ENCODE measurements around the gene WIPF1. TPM values are rescaled to one million over a fixed set of nuclear protein-coding genes. Genes with fewer than 3 reads are reported as not detected.

WIPF1 gene
- total RNA-seq, 1 donor from 2014 or later, result 20.6 TPM

GRCh38 chr2:174632841-174633622 is 35.4 kb upstream of the WIPF1 start:
- TF ChIP-seq CTCF (IDR thresholded peaks at IDR 0.05; ENCODE audit: unreplicated experiment), result no peak
- H3K27ac Mint-ChIP-seq, result peak overlapping the region; percentile 54
- no peak for DNase-seq (ENCODE audit: low spot score in 2 of 2, unreplicated experiment in 2 of 2)
- H3K36me3 Mint-ChIP-seq, result no peaks in the 10 kb centered on the region
- no peaks in the 10 kb centered on the region for H3K27me3 Mint-ChIP-seq (ENCODE audit: low read depth)
- H3K9me3 Mint-ChIP-seq, result no peaks in the 10 kb centered on the region
- H3K4me3 Mint-ChIP-seq, result no peak overlapping the region
- peaks cover 25% of the 10 kb centered on the region for H3K4me1 Mint-ChIP-seq

GRCh38 chr2:174631009-174631981 is 33.7 kb upstream of the WIPF1 start:
- Mint-ChIP-seq H3K27me3 (ENCODE audit: low read depth) (no peaks in the 10 kb centered on the region), H3K9me3 (no peaks in the 10 kb centered on the region), H3K27ac (no peak overlapping the region), H3K36me3 (no peaks in the 10 kb centered on the region), H3K4me1 (peaks cover 25% of the 10 kb centered on the region), H3K4me3 (no peak overlapping the region)
- no peak for DNase-seq (ENCODE audit: low spot score in 2 of 2, unreplicated experiment in 2 of 2)
- TF ChIP-seq CTCF (IDR thresholded peaks at IDR 0.05; ENCODE audit: unreplicated experiment), result no peak

GRCh38 chr2:174630107-174630506 is 32.5 kb upstream of the WIPF1 start:
- Mint-ChIP-seq H3K4me3 (no peak overlapping the region), H3K27me3 (ENCODE audit: low read depth) (no peaks in the 10 kb centered on the region), H3K36me3 (no peaks in the 10 kb centered on the region), H3K9me3 (no peaks in the 10 kb centered on the region), H3K27ac (no peak overlapping the region), H3K4me1 (peaks cover 25% of the 10 kb centered on the region)
- TF ChIP-seq CTCF (IDR thresholded peaks at IDR 0.05; ENCODE audit: unreplicated experiment), result no peak
- no peak for DNase-seq (ENCODE audit: low spot score in 2 of 2, unreplicated experiment in 2 of 2)

GRCh38 chr2:174629506-174629905 is 31.9 kb upstream of the WIPF1 start:
- Mint-ChIP-seq H3K36me3 (no peaks in the 10 kb centered on the region), H3K27me3 (ENCODE audit: low read depth) (no peaks in the 10 kb centered on the region), H3K4me1 (peaks cover 23% of the 10 kb centered on the region), H3K4me3 (no peak overlapping the region), H3K27ac (no peak overlapping the region), H3K9me3 (no peaks in the 10 kb centered on the region)
- TF ChIP-seq CTCF (IDR thresholded peaks at IDR 0.05; ENCODE audit: unreplicated experiment), result no peak
- DNase-seq (ENCODE audit: low spot score in 2 of 2, unreplicated experiment in 2 of 2), result no peak

GRCh38 chr2:174628528-174629169 is 31.0 kb upstream of the WIPF1 start:
- Mint-ChIP-seq H3K9me3 (no peaks in the 10 kb centered on the region), H3K36me3 (no peaks in the 10 kb centered on the region), H3K4me3 (no peak overlapping the region), H3K27me3 (ENCODE audit: low read depth) (no peaks in the 10 kb centered on the region), H3K4me1 (peaks cover 15% of the 10 kb centered on the region), H3K27ac (no peak overlapping the region)
- TF ChIP-seq CTCF (IDR thresholded peaks at IDR 0.05; ENCODE audit: unreplicated experiment), result no peak
- DNase-seq (ENCODE audit: low spot score in 2 of 2, unreplicated experiment in 2 of 2), result no peak

All from mesothelial cell of epicardium (in vitro differentiated cells).